HG03575 (cell line): Measurements from ENCODE around the gene NECTIN1.

ENCODE experiments used
- ATAC-seq: cut with Tn5 transposase; IDR thresholded peaks from one replicate; pipeline ENCODE4 v1.9.1; 2021; ENCODE audit not compliant: unreplicated experiment, insufficient number of reproducible peaks, low FRiP score; ENCODE audit errors: extremely low read depth

NECTIN1 gene

DNA sequence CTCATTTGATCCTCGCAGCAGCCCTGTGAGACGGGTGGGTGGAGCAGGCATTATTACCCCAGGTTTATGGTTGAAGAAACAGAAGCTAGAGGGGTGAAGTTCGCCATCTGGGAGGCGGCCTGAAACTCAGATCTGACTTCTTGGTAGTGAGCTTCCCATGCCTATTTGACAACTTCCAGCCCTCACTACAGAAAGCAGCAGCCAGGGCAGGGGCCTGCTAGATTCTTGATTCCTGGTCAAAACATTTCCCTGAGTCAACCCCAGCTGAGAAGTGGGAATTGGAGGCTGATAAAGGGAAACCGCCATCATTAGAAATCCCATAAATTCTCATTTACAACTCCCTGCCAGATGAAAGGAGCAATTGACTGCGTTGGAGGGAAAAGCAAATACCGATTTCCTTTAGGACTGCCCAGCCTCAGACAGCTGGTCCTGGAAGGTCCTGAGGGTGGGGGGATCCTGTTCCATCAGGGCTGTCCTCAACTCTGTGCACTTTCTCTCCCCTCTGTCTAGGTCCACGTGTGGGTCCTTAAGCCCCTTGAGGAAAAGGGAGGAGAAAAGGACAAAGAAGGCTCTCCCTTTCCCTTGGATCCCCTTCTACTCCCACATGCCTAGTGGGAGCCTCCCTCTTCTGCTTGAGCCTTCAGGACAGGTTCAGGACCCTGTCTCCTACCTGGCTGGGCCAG lies 10.2 kb upstream of the NECTIN1 start:
- no peak for ATAC-seq

DNA sequence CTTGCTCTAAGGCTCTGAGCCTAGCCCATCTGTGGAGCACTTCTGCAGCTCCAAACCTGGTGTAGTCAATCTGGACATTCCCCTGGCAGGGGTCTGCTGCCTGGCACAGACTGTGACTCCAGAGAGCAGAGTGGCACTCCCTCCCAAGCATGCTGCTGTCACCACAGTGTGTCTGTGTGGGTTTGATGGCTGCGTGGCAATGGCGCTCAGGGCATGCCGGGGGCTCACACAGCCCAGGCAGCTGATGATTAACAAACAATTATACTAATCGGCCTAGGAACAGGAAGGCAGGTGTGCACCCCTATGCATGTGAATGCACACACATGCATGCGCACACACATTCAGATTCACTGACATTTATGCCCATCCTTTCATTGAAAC lies 9.0 kb upstream of the NECTIN1 start:
- no peak for ATAC-seq

- no peak for ATAC-seq
These were observed 8.5 kb upstream of the NECTIN1 start for GRCh38 chr11:119737366-119738058.

- no peak for ATAC-seq
These were observed 5.8 kb upstream of the NECTIN1 start for GRCh38 chr11:119734788-119735187.

- ATAC-seq = no peak
These were observed 1.9 kb upstream of the NECTIN1 start for GRCh38 chr11:119730789-119731386.

- no peak for ATAC-seq
These were observed 1.1 kb upstream of the NECTIN1 start for GRCh38 chr11:119729951-119730613.

DNA sequence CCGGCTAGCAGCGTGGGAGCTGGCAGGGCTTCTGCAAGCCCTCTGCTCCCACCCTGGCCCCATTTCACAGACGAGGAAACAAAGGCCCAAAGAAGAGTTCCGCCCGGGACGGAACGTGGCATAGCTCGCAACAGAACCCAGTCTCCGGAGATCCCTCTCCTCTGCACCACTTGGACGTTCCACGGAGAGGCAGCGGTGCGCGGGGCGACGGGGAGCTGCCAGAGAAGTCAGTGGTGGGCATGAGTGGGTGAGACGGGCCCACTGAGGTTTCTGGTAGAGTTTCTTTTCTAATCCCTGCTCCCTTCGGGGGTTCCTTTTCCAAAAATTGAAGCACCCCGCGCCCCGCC lies 554 bp upstream of the NECTIN1 start:
- no peak for ATAC-seq

- ATAC-seq = no peak
These were observed 781 bp downstream of the NECTIN1 start for GRCh38 chr11:119728211-119728626.

DNA sequence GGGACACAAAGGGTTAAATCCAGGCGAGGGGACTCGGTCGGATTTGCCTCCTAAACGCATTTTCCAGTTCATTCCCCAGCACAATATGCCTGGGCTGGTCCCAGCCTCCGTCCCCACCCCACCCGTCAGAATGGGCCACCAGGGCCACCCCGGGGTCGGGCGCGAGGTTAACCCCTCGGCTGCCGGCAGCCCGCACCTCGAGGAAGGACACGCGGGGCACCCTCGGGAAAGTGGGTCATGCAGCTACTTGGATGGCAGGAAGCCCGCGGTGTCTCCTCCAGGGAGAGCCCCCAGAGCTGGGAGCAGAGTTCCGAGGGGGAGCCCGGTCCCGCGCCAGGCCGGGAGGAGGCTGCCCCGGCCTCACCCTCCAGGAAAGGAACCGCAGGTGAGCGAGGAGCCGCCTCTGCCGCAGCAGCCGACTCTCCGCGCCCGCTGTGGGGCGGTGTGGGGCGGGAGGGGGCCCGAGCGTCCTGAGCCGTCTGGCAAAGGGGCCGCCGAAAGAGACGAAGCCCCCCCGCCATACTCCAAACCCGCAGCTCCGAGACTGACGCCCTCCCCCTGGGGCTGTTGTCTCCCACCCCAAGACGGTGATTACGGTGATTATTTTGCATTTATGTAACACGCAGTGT lies 1.4 kb downstream of the NECTIN1 start:
- ATAC-seq = no peak

DNA sequence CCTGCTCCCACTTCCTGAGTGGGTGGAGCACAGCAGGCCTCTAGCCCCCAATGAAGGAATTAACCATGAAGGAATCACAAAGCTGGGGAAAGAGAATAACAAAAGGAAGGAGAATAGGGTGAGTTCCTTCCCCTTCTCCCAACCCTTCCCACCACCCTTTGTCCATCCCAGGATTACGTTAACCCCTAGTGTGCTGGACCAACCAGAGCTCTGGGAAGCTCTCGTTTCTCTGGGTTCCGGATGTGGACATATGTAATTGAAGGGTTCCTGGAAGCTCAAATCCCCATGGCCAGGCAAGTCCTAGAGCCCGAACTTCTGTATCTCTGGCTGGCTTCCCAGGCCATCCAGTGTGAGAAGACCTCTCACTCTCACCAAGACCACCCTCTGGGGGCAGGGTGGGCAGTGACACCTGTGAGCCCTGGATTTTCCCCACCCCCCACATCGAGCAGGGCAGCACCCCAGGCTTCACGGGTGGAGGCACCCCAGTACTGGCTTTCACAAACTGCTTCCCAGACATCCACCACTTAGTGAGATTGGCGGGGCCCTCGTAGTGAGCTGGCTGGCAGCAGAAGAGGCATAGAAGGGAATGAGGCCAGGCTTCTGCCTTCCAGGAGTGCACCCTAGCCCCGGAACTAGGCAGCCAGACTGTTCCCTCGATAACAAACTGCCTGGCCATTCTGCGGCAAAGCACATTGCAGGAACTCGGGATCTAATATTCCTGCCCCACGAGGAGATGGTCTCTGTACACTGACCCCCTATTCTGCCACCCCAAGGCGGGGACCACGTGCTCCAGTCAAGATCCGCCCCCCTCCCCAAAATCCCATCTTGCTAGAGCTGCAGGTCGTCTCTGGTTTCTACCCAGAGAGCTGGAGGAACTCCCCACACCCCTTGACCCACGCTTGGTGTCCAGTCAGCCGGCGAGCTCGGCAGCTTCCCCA lies 2.1 kb downstream of the NECTIN1 start:
- ATAC-seq = no peak

DNA sequence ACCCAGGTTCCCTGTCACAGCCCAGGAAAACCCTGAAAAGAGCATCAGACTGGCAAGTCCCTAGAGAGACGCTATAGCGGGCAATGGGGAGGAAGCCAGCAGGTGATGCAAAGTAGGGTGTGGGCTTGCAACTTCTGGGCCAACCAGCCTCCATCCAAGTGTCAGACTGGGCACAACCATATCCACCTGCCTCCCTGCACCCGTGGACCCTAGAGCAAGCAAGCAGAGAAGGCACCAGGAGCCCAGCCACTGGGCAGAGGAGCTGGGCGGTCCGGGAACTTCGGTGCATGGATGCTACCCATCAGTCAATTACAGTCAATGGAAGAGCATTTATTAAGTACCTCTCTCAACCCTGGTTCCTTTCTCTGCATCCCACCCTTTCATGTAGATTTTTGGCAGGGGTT lies 2.8 kb downstream of the NECTIN1 start:
- ATAC-seq = no peak

GRCh38 chr11:119724956-119725355 lies 4.0 kb downstream of the NECTIN1 start:
- no peak for ATAC-seq

- no peak for ATAC-seq
These were observed 5.1 kb downstream of the NECTIN1 start for GRCh38 chr11:119723952-119724325.

DNA sequence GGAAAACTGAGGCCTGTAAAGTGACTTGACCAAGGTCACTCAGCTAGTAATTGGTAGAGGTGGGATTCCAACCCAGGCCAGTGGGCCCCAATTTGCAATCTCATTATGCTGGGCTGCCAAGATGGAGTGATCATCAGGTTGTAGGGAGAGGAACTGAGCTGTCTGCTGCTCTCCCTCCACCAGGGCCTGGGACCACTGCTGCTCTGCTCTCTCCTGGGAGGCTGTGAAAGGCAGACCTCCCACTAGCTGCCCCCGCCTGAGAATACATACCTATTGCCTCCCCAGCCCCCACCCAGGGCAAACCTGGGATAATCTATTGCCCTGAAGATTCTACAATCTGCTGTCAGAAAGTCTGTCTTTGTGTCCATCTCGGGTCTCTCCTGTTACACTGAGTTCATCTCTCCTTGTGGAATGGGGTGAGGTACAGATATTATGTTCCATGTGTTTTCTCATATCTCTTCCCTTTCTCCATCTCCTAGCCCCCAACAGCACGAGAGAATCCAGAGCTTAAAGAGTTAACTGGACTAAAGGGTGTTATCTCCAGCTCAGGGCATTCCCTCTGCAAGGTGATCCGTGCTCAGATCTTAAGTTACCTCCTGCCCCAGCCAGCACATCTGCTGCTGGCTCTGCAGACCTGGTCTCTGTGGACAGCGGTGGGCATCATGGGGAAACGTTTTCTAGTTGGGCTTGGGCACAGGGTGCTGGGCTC lies 5.6 kb downstream of the NECTIN1 start:
- no peak for ATAC-seq

GRCh38 chr11:119722281-119722794 lies 6.7 kb downstream of the NECTIN1 start:
- no peak for ATAC-seq

- ATAC-seq = no peak
These were observed 7.6 kb downstream of the NECTIN1 start for GRCh38 chr11:119721129-119722120.
